ENCODE measurements around the gene OSBPL5. TPM values are rescaled to one million over a fixed set of nuclear protein-coding genes. Genes with fewer than 3 reads are reported as not detected.

The OSBPL5 gene
- total and polyA plus RNA-seq, 2 donors (not counting 1 experiment from before 2014, with no cell fraction given): 12.4 to 49.0 TPM

DNA sequence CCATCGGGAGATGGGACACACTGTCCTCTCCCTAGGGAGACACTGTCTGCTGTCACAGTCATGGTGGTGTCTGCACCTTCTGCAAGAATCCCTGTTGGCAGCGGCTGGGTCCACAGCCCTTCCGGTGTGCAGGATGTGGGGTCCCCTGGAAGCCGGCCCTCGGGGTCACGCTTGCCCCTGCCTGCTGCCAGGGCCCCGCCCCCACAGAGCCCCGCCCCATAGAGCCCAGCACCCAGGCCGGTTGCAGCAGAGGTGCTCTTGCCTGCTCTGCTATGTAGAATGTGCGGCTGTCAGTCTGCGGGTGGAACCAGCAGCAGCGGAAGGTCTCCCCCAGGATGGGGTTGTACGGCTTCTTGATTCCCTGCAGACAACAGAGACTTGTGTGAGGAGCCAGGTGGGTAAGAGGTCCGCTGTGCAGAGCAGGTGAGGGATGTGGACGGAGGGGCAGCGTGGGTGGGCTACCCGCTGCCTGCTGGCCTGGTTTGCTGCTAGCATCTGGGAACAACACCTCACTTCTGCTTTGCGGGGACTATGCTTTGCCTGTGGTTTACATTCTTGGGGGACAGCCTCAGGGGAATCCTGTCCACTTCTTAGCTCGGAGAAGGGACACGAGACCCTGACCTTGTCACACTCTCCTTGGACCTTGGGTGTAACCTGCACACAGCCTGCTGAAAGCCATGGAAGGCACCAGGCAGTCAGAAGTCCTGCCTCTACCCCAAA is 63.0 kb downstream of the OSBPL5 start:
- H3K36me3 ChIP-seq (ENCODE audit: control insufficient read depth, insufficient read depth, low read length): peaks cover 20% of the 10 kb centered on the region
- no peak for TF ChIP-seq EZH2 (IDR thresholded peaks at IDR 0.05; ENCODE audit: low read length, missing control alignments)

GRCh38 chr11:3099178-3099577 is 65.9 kb downstream of the OSBPL5 start:
- no peaks in the 10 kb centered on the region for H3K9me3 ChIP-seq (ENCODE audit: control insufficient read depth, insufficient read depth, low read depth, low read length)
- no peak overlapping the region for H3K9ac ChIP-seq (ENCODE audit: insufficient read depth, low read length)
- H3K27ac ChIP-seq (ENCODE audit: insufficient read depth, low read length): no peak overlapping the region
- TF ChIP-seq, protein P1, sequence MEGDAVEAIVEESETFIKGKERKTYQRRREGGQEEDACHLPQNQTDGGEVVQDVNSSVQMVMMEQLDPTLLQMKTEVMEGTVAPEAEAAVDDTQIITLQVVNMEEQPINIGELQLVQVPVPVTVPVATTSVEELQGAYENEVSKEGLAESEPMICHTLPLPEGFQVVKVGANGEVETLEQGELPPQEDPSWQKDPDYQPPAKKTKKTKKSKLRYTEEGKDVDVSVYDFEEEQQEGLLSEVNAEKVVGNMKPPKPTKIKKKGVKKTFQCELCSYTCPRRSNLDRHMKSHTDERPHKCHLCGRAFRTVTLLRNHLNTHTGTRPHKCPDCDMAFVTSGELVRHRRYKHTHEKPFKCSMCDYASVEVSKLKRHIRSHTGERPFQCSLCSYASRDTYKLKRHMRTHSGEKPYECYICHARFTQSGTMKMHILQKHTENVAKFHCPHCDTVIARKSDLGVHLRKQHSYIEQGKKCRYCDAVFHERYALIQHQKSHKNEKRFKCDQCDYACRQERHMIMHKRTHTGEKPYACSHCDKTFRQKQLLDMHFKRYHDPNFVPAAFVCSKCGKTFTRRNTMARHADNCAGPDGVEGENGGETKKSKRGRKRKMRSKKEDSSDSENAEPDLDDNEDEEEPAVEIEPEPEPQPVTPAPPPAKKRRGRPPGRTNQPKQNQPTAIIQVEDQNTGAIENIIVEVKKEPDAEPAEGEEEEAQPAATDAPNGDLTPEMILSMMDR (conservative IDR thresholded peaks at IDR 0.05 in 1 of 2, IDR thresholded peaks at IDR 0.05 in 1 of 2; ENCODE audit: low read depth in 1 of 2, low read length in 2 of 2): no peak
- no peak for TF ChIP-seq EZH2 (IDR thresholded peaks at IDR 0.05; ENCODE audit: low read length, missing control alignments)
- H3K27me3 ChIP-seq (ENCODE audit: control insufficient read depth, insufficient read depth, low read length): no peaks in the 10 kb centered on the region
- H3K36me3 ChIP-seq (ENCODE audit: control insufficient read depth, insufficient read depth, low read length): peaks cover 18% of the 10 kb centered on the region
- no peak overlapping the region for H3K4me2 ChIP-seq (ENCODE audit: extremely low read depth, insufficient read depth, low read length)
- no peaks in the 10 kb centered on the region for H3K79me2 ChIP-seq (ENCODE audit: control insufficient read depth, insufficient read depth, low read length)
- no peak for DNase-seq (ENCODE audit: low read depth in 2 of 2)
- H3K4me1 ChIP-seq (ENCODE audit: control insufficient read depth, extremely low read depth, insufficient read depth, low read length): peaks cover 15% of the 10 kb centered on the region
- H3K4me3 ChIP-seq (replicated peaks in 1 of 4; ENCODE audit: control extremely low read depth in 1 of 4, insufficient read depth in 1 of 4, low read depth in 3 of 4, low read length in 4 of 4): no peak overlapping the region
- no peak overlapping the region for H2AFZ ChIP-seq (ENCODE audit: low read length)
- no peaks in the 10 kb centered on the region for H4K20me1 ChIP-seq (ENCODE audit: control insufficient read depth, extremely low read depth, insufficient read depth, low read length)

More for the DNA sequence above, 63.0 kb downstream of the OSBPL5 start:
- no peak overlapping the region for H2AFZ ChIP-seq (ENCODE audit: low read length)
- no peak overlapping the region for H3K4me3 ChIP-seq (replicated peaks in 1 of 4; ENCODE audit: control extremely low read depth in 1 of 4, insufficient read depth in 1 of 4, low read depth in 3 of 4, low read length in 4 of 4)
- no peak for DNase-seq (ENCODE audit: low read depth in 2 of 2)
- H3K9me3 ChIP-seq (ENCODE audit: control insufficient read depth, insufficient read depth, low read depth, low read length): no peaks in the 10 kb centered on the region
- no peak overlapping the region for H3K9ac ChIP-seq (ENCODE audit: insufficient read depth, low read length)
- H3K79me2 ChIP-seq (ENCODE audit: control insufficient read depth, insufficient read depth, low read length): no peaks in the 10 kb centered on the region
- H3K4me2 ChIP-seq (ENCODE audit: extremely low read depth, insufficient read depth, low read length): no peak overlapping the region
- H4K20me1 ChIP-seq (ENCODE audit: control insufficient read depth, extremely low read depth, insufficient read depth, low read length): no peaks in the 10 kb centered on the region
- H3K27ac ChIP-seq (ENCODE audit: insufficient read depth, low read length): no peak overlapping the region
- H3K4me1 ChIP-seq (ENCODE audit: control insufficient read depth, extremely low read depth, insufficient read depth, low read length): peaks cover 3% of the 10 kb centered on the region
- H3K27me3 ChIP-seq (ENCODE audit: control insufficient read depth, insufficient read depth, low read length): no peaks in the 10 kb centered on the region

DNA sequence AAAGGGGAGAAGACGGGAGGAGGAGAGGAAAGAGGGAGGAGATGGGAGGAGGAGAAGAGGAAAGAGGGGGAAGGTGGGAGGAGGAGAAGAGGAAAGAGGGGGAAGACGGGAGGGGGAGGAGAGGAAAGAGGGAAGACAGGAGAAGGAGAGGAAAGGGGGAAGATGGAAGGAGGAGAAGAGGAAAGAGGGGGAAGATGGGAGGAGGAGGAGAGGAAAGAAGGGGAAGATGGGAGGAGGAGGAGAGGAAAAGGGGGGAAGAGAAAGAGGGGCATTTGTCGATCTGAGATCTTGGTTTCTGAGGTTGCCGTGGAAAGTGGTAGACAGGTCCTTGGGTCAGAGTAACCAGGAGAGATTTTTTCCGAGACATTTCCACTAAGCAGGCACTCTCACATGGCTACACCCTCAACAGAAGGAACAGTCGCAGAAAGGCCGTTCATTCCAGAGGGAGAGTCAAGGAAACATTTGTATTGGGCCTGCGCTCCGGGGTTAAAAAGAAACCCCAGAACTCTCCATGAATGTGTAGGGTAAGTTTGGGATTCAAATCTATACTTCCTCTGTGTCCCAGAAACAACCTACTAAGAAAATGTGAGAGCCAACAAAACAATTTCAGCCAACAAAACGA is 68.1 kb downstream of the OSBPL5 start:
- DNase-seq (ENCODE audit: low read depth in 2 of 2): no peak
- Histone ChIP-seq H3K4me3 (replicated peaks in 1 of 4; ENCODE audit: control extremely low read depth in 1 of 4, insufficient read depth in 1 of 4, low read depth in 3 of 4, low read length in 4 of 4) (no peak overlapping the region), H3K4me1 (ENCODE audit: control insufficient read depth, extremely low read depth, insufficient read depth, low read length) (peaks cover 15% of the 10 kb centered on the region)

More for the DNA sequence above, 68.1 kb downstream of the OSBPL5 start:
- TF ChIP-seq EZH2 (IDR thresholded peaks at IDR 0.05; ENCODE audit: low read length, missing control alignments): no peak
- TF ChIP-seq, protein P1 (conservative IDR thresholded peaks at IDR 0.05 in 1 of 2, IDR thresholded peaks at IDR 0.05 in 1 of 2; ENCODE audit: low read depth in 1 of 2, low read length in 2 of 2): no peak
- Histone ChIP-seq H3K27me3 (ENCODE audit: control insufficient read depth, insufficient read depth, low read length) (no peaks in the 10 kb centered on the region), H3K36me3 (ENCODE audit: control insufficient read depth, insufficient read depth, low read length) (peaks cover 31% of the 10 kb centered on the region), H3K27ac (ENCODE audit: insufficient read depth, low read length) (no peak overlapping the region), H4K20me1 (ENCODE audit: control insufficient read depth, extremely low read depth, insufficient read depth, low read length) (no peaks in the 10 kb centered on the region), H3K79me2 (ENCODE audit: control insufficient read depth, insufficient read depth, low read length) (no peaks in the 10 kb centered on the region), H3K9me3 (ENCODE audit: control insufficient read depth, insufficient read depth, low read depth, low read length) (no peaks in the 10 kb centered on the region), H3K9ac (ENCODE audit: insufficient read depth, low read length) (no peak overlapping the region), H3K4me2 (ENCODE audit: extremely low read depth, insufficient read depth, low read length) (no peak overlapping the region), H2AFZ (ENCODE audit: low read length) (no peak overlapping the region)
